Vagina (tissue), 2 donors: ENCODE results near the gene OAS1. TPM values are rescaled to one million over a fixed set of nuclear protein-coding genes. Genes with fewer than 3 reads are reported as not detected.

Experiments
- DNase-seq, 2 donors: peaks; one replicate each; pipeline ENCODE4 v3.0.0-alpha.2; 2017; ENCODE audit errors: extremely low spot score in 2 of 2
- H3K27ac ChIP-seq: fragments of 200-600 bp; sonication (generic); one replicate; pipeline ENCODE4 v1.5.1; 2019
- H3K27me3 ChIP-seq: fragments of 200-600 bp; sonication (generic); one replicate; pipeline ENCODE4 v1.5.1; 2019
- H3K36me3 ChIP-seq, 2 donors: fragments of 200-600 bp; sonication (generic); one replicate each; pipeline ENCODE4 v1.5.1; 2017 to 2019
- H3K4me1 ChIP-seq: fragments of 200-600 bp; sonication (generic); one replicate; pipeline ENCODE4 v1.5.1; 2019
- H3K4me3 ChIP-seq, 2 donors: fragments of 200-600 bp; sonication (generic); 1 replicate in 1 of 2; 2 replicates in 1 of 2; pipeline ENCODE4 v1.5.1; 2016 to 2019
- H3K9me3 ChIP-seq: fragments of 200-600 bp; sonication (generic); one replicate; pipeline ENCODE4 v1.5.1; 2019
- POLR2A ChIP-seq, 2 donors: fragments of 450-650 bp; IDR thresholded peaks; one replicate each; pipeline ENCODE4 v1.6.1; 2017; ENCODE audit warnings: antibody characterized with exemption in 2 of 2, mild to moderate bottlenecking in 2 of 2, moderate library complexity in 2 of 2
- POLR2AphosphoS5 ChIP-seq, 2 donors: sonication (generic); formaldehyde crosslinking; IDR thresholded peaks; one replicate each; pipeline ENCODE4 v1.9.0; 2017; ENCODE audit warnings: antibody characterized with exemption in 2 of 2, mild to moderate bottlenecking in 2 of 2, low read depth in 1 of 2; ENCODE audit not compliant: insufficient read depth in 1 of 2
- intact Hi-C: fragments of 100-400 bp; cut with DNase I; formaldehyde crosslinking; loops from one replicate; pipeline ENCODE4 v1.15.1; 2023
- total RNA-seq: library from RNA; depleted of rRNA; stranded (reverse); fragments of >200 nt; gene quantifications from one replicate; pipeline ENCODE4 v1.2.3, GENCODE V29; 2016
- TF ChIP-seq, protein P1 (sequence below), 3 experiments: fragments of 450-650 bp in 2 of 3; fragments of 200-600 bp in 1 of 3; sonication (generic) in 1 of 3; IDR thresholded peaks; one replicate each; pipeline ENCODE4 v1.5.1; 2017 to 2019; ENCODE audit warnings: antibody characterized with exemption in 3 of 3, mild to moderate bottlenecking in 2 of 3, moderate library complexity in 2 of 3

The OAS1 gene
- total RNA-seq, 1 donor from 2014 or later = 30.9 TPM

DNA sequence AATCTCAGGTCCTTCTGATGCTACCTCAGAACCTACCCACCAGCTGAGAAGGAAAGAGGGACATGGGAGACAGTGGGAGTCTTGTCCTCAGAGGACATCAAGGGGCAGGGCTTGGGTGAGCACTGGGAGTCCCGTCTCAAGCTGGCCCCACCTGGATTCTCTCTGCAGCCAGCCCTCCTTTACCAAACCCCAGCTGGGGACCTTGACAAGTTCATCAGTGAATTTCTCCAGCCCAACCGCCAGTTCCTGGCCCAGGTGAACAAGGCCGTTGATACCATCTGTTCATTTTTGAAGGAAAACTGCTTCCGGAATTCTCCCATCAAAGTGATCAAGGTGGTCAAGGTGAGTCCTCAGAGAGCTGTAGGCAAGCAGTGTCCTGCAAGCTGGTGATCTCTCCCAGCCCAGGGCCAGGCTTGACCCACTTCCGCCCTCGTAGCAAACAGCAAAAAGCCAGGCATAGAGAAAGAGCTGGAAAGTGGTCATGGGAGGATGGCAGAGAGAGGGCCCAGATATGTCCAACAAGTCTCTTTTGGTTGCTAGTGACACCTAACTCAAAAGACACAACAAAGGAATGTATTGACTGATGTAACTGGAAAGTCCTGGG is 57.4 kb downstream of the OAS1 start:
- Histone ChIP-seq H3K27ac (no peak overlapping the region), H3K4me3 (no peak overlapping the region), H3K27me3 (no peaks in the 10 kb centered on the region), H3K4me1 (no peaks in the 10 kb centered on the region), H3K36me3 (peaks cover 0 to 68% of the 10 kb centered on the region in 2 donors), H3K9me3 (no peaks in the 10 kb centered on the region)
- TF ChIP-seq, protein P1, sequence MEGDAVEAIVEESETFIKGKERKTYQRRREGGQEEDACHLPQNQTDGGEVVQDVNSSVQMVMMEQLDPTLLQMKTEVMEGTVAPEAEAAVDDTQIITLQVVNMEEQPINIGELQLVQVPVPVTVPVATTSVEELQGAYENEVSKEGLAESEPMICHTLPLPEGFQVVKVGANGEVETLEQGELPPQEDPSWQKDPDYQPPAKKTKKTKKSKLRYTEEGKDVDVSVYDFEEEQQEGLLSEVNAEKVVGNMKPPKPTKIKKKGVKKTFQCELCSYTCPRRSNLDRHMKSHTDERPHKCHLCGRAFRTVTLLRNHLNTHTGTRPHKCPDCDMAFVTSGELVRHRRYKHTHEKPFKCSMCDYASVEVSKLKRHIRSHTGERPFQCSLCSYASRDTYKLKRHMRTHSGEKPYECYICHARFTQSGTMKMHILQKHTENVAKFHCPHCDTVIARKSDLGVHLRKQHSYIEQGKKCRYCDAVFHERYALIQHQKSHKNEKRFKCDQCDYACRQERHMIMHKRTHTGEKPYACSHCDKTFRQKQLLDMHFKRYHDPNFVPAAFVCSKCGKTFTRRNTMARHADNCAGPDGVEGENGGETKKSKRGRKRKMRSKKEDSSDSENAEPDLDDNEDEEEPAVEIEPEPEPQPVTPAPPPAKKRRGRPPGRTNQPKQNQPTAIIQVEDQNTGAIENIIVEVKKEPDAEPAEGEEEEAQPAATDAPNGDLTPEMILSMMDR (IDR thresholded peaks at IDR 0.05) = no peak
- intact Hi-C loops = no loop called here
- peak; percentile 32 to 70 for DNase-seq

DNA sequence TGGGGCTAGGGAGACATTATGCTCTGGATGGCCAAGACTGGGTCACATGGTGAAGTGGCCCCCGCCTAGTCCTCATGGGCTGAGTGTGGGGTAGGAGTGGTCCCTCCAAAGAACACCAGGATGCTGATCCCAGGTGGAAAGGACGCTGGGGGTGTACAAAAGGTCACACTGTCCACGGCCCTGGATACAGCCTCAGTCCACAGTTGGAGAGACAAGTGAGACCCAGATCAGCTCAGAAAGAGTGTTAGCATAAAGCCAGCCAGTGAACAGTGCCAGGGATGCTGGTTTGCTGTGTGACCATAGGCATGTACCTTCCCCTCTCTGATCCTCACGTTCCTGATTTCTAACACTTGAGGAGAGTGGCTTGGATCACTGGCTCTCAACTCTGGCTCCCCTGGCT is 58.2 kb downstream of the OAS1 start:
- Histone ChIP-seq H3K27ac (no peak overlapping the region), H3K9me3 (no peaks in the 10 kb centered on the region), H3K4me1 (no peaks in the 10 kb centered on the region), H3K27me3 (no peaks in the 10 kb centered on the region), H3K36me3 (peaks cover 0 to 73% of the 10 kb centered on the region in 2 donors), H3K4me3 (no peak overlapping the region)
- peak in 1 of 2 donors; percentile 65 for DNase-seq
- TF ChIP-seq POLR2AphosphoS5 (IDR thresholded peaks at IDR 0.05; ENCODE audit: insufficient read depth in 1 of 2, low read depth in 1 of 2) = no peak
- TF ChIP-seq, protein P1 (IDR thresholded peaks at IDR 0.05) = no peak
- TF ChIP-seq POLR2A (IDR thresholded peaks at IDR 0.05) = no peak
- intact Hi-C loops = no loop called here

DNA sequence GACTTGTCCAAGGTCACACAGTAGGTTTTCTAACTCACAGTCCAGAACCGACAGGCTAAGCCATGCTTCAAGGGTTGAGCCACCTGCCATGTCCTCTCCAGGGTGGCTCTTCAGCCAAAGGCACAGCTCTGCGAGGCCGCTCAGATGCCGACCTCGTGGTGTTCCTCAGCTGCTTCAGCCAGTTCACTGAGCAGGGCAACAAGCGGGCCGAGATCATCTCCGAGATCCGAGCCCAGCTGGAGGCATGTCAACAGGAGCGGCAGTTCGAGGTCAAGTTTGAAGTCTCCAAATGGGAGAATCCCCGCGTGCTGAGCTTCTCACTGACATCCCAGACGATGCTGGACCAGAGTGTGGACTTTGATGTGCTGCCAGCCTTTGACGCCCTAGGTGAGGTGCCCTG is 58.9 kb downstream of the OAS1 start:
- no peak overlapping the region for H3K27ac ChIP-seq
- H3K4me1 ChIP-seq = no peaks in the 10 kb centered on the region
- peaks cover 0 to 78% of the 10 kb centered on the region in 2 donors for H3K36me3 ChIP-seq
- peak in 1 of 2 donors; percentile 69 for DNase-seq
- H3K27me3 ChIP-seq = no peaks in the 10 kb centered on the region
- TF ChIP-seq POLR2AphosphoS5 (IDR thresholded peaks at IDR 0.05; ENCODE audit: insufficient read depth in 1 of 2, low read depth in 1 of 2) (no peak), POLR2A (IDR thresholded peaks at IDR 0.05) (no peak)
- TF ChIP-seq, protein P1 (IDR thresholded peaks at IDR 0.05) = no peak
- no peak overlapping the region for H3K4me3 ChIP-seq
- intact Hi-C loops = no loop called here
- H3K9me3 ChIP-seq = no peaks in the 10 kb centered on the region

DNA sequence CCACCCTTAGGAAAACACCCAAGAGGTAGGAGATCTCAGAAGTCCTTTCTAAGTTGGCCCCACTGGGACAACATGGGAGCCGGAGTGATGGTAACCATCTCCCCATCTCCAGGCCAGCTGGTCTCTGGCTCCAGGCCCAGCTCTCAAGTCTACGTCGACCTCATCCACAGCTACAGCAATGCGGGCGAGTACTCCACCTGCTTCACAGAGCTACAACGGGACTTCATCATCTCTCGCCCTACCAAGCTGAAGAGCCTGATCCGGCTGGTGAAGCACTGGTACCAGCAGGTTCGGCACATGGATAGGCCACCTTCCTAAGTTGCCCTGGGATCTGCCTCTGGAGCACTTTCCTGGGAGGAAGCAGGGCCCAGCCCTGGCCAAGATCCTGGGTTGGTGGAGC is 60.5 kb downstream of the OAS1 start:
- intact Hi-C loops = no loop called here
- TF ChIP-seq POLR2A (IDR thresholded peaks at IDR 0.05) (no peak), POLR2AphosphoS5 (IDR thresholded peaks at IDR 0.05; ENCODE audit: insufficient read depth in 1 of 2, low read depth in 1 of 2) (no peak)
- TF ChIP-seq, protein P1 (IDR thresholded peaks at IDR 0.05) = no peak
- H3K27ac ChIP-seq = no peak overlapping the region
- H3K9me3 ChIP-seq = no peaks in the 10 kb centered on the region
- peak in 1 of 2 donors; percentile 75 for DNase-seq
- no peaks in the 10 kb centered on the region for H3K27me3 ChIP-seq
- H3K4me1 ChIP-seq = no peaks in the 10 kb centered on the region
- peaks cover 0 to 64% of the 10 kb centered on the region in 2 donors for H3K36me3 ChIP-seq
- H3K4me3 ChIP-seq = no peak overlapping the region

DNA sequence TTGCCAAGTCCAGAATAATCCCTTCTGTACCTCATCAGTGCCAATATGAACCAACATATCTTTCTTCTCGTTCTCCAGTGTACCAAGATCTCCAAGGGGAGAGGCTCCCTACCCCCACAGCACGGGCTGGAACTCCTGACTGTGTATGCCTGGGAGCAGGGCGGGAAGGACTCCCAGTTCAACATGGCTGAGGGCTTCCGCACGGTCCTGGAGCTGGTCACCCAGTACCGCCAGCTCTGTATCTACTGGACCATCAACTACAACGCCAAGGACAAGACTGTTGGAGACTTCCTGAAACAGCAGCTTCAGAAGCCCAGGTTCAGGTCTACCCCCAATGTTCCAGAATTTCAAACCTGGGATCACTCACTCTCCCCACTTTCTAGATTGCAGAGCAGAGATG is 61.1 kb downstream of the OAS1 start:
- intact Hi-C loops = no loop called here
- no peaks in the 10 kb centered on the region for H3K27me3 ChIP-seq
- peaks cover 0 to 58% of the 10 kb centered on the region in 2 donors for H3K36me3 ChIP-seq
- no peak overlapping the region for H3K4me3 ChIP-seq
- no peak overlapping the region for H3K27ac ChIP-seq
- TF ChIP-seq, protein P1 (IDR thresholded peaks at IDR 0.05) = no peak
- TF ChIP-seq POLR2A (IDR thresholded peaks at IDR 0.05) (no peak), POLR2AphosphoS5 (IDR thresholded peaks at IDR 0.05; ENCODE audit: insufficient read depth in 1 of 2, low read depth in 1 of 2) (no peak)
- no peaks in the 10 kb centered on the region for H3K9me3 ChIP-seq
- DNase-seq = peak in 1 of 2 donors; percentile 40
- no peaks in the 10 kb centered on the region for H3K4me1 ChIP-seq
